ENCODE results near the gene DDX24.

The DDX24 gene

DNA sequence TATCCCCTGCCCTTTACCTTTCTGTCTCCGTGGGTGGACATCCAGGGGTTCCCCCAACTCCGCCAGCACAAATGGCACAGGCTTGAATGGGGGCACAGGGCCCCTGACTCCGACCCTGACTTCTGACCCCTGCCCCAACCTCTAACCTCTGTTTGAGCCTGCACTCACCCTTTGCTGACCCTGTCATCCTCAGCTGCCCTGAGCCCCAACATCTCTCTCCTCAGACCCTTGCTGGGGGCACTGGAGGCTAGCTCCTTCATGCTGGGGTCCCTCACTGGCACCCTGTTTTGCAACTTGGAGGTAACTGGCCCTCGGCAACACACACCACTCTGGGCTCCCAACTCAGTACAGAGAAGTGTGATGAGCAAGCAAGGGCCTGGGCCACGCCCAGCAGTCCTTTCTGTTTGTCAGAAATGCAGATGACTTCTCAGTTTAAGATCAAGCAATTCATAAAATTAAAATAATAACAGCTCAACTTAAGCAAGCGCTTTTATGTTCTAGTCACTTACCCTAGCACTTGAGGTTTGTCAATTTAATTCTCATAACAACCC is 31.6 kb upstream of the DDX24 start:
- Histone ChIP-seq H3K27me3 (ENCODE audit: insufficient read depth, poor library complexity, severe bottlenecking) (no peaks in the 10 kb centered on the region), H3K4me1 (ENCODE audit: insufficient read depth, poor library complexity, severe bottlenecking) (peaks cover 7% of the 10 kb centered on the region), H3K27ac (ENCODE audit: poor library complexity, severe bottlenecking) (no peak overlapping the region), H3K9me3 (ENCODE audit: severe bottlenecking) (no peaks in the 10 kb centered on the region), H3K36me3 (ENCODE audit: low read depth) (no peaks in the 10 kb centered on the region), H3K4me3 (ENCODE audit: severe bottlenecking) (no peak overlapping the region)
- peak; percentile 37 for DNase-seq (ENCODE audit: low spot score)
- no peak for ATAC-seq (ENCODE audit: low read depth)
- TF ChIP-seq, protein P1, sequence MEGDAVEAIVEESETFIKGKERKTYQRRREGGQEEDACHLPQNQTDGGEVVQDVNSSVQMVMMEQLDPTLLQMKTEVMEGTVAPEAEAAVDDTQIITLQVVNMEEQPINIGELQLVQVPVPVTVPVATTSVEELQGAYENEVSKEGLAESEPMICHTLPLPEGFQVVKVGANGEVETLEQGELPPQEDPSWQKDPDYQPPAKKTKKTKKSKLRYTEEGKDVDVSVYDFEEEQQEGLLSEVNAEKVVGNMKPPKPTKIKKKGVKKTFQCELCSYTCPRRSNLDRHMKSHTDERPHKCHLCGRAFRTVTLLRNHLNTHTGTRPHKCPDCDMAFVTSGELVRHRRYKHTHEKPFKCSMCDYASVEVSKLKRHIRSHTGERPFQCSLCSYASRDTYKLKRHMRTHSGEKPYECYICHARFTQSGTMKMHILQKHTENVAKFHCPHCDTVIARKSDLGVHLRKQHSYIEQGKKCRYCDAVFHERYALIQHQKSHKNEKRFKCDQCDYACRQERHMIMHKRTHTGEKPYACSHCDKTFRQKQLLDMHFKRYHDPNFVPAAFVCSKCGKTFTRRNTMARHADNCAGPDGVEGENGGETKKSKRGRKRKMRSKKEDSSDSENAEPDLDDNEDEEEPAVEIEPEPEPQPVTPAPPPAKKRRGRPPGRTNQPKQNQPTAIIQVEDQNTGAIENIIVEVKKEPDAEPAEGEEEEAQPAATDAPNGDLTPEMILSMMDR (IDR thresholded peaks at IDR 0.05; ENCODE audit: poor library complexity, severe bottlenecking): no peak

DNA sequence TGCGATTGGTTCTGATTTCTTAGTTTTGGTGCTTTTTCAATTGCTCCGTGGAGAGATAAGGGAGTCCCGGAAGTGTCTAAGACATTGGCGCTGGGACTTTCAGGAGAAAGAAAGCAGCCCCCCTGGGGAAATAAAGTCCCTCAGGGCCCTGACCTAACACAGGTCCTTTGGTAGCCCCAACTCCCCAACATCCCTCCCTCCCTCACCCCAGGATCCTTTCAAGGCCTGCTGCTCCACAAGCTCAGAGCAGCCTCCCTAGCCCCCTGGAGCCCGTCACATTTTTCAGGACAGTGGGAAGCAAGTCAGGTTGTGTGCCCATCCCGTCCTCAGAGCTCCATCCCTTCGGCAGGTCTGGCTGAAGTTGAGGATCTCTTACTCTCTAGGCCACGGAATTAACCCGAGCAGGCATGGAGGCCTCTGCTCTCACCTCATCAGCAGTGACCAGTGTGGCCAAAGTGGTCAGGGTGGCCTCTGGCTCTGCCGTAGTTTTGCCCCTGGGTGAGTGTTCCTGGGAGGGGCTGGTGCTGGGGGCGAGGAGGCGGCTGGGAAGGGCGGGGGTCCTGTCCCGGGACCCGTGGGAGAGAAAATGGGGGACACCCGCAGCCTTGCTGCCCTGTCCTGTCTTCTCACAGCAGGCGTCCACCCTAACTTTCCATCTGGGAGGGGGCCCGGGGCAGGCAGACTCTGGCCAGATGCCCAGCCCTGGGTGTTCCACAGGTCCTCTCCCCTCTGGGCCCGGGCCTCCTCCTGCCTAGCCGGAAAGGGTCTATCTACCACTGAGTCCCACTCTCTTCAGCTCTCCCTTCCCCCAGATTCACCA is 30.5 kb upstream of the DDX24 start:
- no peak overlapping the region for H3K27ac ChIP-seq (ENCODE audit: poor library complexity, severe bottlenecking)
- no peaks in the 10 kb centered on the region for H3K27me3 ChIP-seq (ENCODE audit: insufficient read depth, poor library complexity, severe bottlenecking)
- H3K36me3 ChIP-seq (ENCODE audit: low read depth): no peaks in the 10 kb centered on the region
- peaks cover 7% of the 10 kb centered on the region for H3K4me1 ChIP-seq (ENCODE audit: insufficient read depth, poor library complexity, severe bottlenecking)
- ATAC-seq (ENCODE audit: low read depth) (no peak), DNase-seq (ENCODE audit: low spot score) (no peak)
- no peaks in the 10 kb centered on the region for H3K9me3 ChIP-seq (ENCODE audit: severe bottlenecking)
- peak overlapping the region; percentile 26 for H3K4me3 ChIP-seq (ENCODE audit: severe bottlenecking)
- TF ChIP-seq, protein P1 (IDR thresholded peaks at IDR 0.05; ENCODE audit: poor library complexity, severe bottlenecking): no peak

DNA sequence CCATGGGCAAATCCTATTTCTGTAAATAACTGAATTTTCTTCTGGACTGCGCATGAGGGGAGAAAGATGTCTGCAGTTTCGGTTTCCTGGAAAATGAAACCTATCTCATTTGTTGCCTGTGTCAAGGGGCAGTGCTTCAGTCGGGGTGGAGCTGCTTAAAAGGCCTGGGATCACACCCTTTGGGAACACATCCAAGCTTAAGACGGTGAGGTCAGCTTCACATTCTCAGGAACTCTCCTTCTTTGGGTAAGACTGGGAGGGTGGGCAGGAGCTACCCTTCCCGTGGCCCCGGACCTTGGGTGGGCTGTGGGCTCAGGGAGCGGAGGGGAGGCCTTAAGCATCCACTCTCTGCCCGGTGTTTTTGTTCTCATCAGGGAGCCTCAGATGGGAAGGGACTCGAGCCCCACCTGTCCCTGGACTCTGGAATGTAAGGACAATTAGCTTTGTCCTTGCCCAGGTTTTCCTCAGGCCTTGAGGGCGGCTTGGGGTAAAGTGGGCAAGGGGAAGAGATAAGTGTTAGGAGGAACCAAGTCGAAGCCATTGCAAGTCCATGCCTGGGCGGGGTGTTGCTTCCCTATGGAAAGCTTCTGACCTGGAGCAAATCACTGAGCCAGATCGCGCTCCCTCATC is 29.7 kb upstream of the DDX24 start, which contains the start of gene IFI27:
TSS of gene IFI27 (plus strand) at position 185 of the 630 bp plus-strand sequence.
- ATAC-seq (ENCODE audit: low read depth) (peak; percentile 75), DNase-seq (ENCODE audit: low spot score) (no peak)
- H3K27ac ChIP-seq (ENCODE audit: poor library complexity, severe bottlenecking): no peak within 1 kb of the TSS
- H3K27me3 ChIP-seq (ENCODE audit: insufficient read depth, poor library complexity, severe bottlenecking): no peaks in the 10 kb centered on the region
- peak within 1 kb of the TSS; percentile 26 for H3K4me3 ChIP-seq (ENCODE audit: severe bottlenecking)
- H3K36me3 ChIP-seq (ENCODE audit: low read depth): no peaks in the 10 kb centered on the region
- no peaks in the 10 kb centered on the region for H3K9me3 ChIP-seq (ENCODE audit: severe bottlenecking)
- TF ChIP-seq, protein P1 (IDR thresholded peaks at IDR 0.05; ENCODE audit: poor library complexity, severe bottlenecking): no peak
- H3K4me1 ChIP-seq (ENCODE audit: insufficient read depth, poor library complexity, severe bottlenecking): peaks cover 7% of the 10 kb centered on the region

DNA sequence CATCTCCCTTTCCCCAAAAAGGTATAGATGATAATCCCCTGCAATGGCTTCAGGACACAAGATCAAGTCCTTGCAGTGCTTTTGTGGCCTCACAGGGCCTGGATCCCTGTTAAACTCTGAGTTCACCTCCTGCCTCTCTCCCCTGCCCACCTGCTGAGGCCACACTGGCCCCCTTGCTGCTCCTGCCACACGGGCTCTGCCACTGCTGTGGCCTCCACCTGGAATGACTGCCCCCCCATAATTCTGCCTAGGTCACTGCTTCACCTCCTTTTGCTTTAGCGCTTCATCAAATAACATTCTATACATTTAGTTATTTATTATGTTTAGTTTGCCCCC is 28.9 kb upstream of the DDX24 start:
- no peak overlapping the region for H3K4me3 ChIP-seq (ENCODE audit: severe bottlenecking)
- H3K27ac ChIP-seq (ENCODE audit: poor library complexity, severe bottlenecking): no peak overlapping the region
- TF ChIP-seq, protein P1 (IDR thresholded peaks at IDR 0.05; ENCODE audit: poor library complexity, severe bottlenecking): no peak
- DNase-seq (ENCODE audit: low spot score) (no peak), ATAC-seq (ENCODE audit: low read depth) (no peak)
- no peaks in the 10 kb centered on the region for H3K9me3 ChIP-seq (ENCODE audit: severe bottlenecking)
- peaks cover 7% of the 10 kb centered on the region for H3K4me1 ChIP-seq (ENCODE audit: insufficient read depth, poor library complexity, severe bottlenecking)
- H3K36me3 ChIP-seq (ENCODE audit: low read depth): no peaks in the 10 kb centered on the region
- no peaks in the 10 kb centered on the region for H3K27me3 ChIP-seq (ENCODE audit: insufficient read depth, poor library complexity, severe bottlenecking)

Measured in RWPE2 (cell line).